Measurements from ENCODE around the gene UNC13D.

Gene UNC13D

GRCh38 chr17:75832652-75833400 is 11.4 kb downstream of the UNC13D start:
- no peak for DNase-seq

- no peak for DNase-seq
Observed at GRCh38 chr17:75832164-75832651, 12.0 kb downstream of the UNC13D start.

- no peak for DNase-seq
Observed at GRCh38 chr17:75831032-75831571, 13.1 kb downstream of the UNC13D start.

GRCh38 chr17:75830164-75831031 is 13.8 kb downstream of the UNC13D start:
- DNase-seq, result no peak

- DNase-seq, result no peak
Observed at GRCh38 chr17:75829747-75830146, 14.5 kb downstream of the UNC13D start.

- DNase-seq, result no peak
Observed at GRCh38 chr17:75828741-75829140, 15.5 kb downstream of the UNC13D start.

- no peak for DNase-seq
Observed at GRCh38 chr17:75828076-75828400, 16.2 kb downstream of the UNC13D start.

- DNase-seq, result peak; percentile 66
Observed at GRCh38 chr17:75827308-75828075, 16.7 kb downstream of the UNC13D start.

GRCh38 chr17:75826561-75827307 is 17.5 kb downstream of the UNC13D start:
- DNase-seq, result no peak

GRCh38 chr17:75825748-75826370 is 18.3 kb downstream of the UNC13D start:
- no peak for DNase-seq

- no peak for DNase-seq
Observed at GRCh38 chr17:75825149-75825552, 19.1 kb downstream of the UNC13D start.

GRCh38 chr17:75824666-75825065 is 19.5 kb downstream of the UNC13D start:
- DNase-seq, result no peak

- no peak for DNase-seq
Observed at GRCh38 chr17:75824050-75824552, 20.1 kb downstream of the UNC13D start.

GRCh38 chr17:75823257-75824041 is 20.8 kb downstream of the UNC13D start:
- no peak for DNase-seq

GRCh38 chr17:75822800-75823166 is 21.4 kb downstream of the UNC13D start:
- DNase-seq, result no peak

- DNase-seq, result peak; percentile 68
Observed at GRCh38 chr17:75822119-75822799, 21.9 kb downstream of the UNC13D start.

GRCh38 chr17:75821552-75821951 is 22.7 kb downstream of the UNC13D start:
- DNase-seq, result no peak

GRCh38 chr17:75820094-75821080 is 23.8 kb downstream of the UNC13D start:
- DNase-seq, result no peak

- DNase-seq, result no peak
Observed at GRCh38 chr17:75819678-75820077, 24.5 kb downstream of the UNC13D start.

All from COR-L47 (cell line).